Measurements from ENCODE around the gene RASA3.

RASA3 gene

GRCh38 chr13:113981611-113982295 lies 150.7 kb downstream of the RASA3 start:
- no peak for DNase-seq (ENCODE audit: low spot score)

DNA sequence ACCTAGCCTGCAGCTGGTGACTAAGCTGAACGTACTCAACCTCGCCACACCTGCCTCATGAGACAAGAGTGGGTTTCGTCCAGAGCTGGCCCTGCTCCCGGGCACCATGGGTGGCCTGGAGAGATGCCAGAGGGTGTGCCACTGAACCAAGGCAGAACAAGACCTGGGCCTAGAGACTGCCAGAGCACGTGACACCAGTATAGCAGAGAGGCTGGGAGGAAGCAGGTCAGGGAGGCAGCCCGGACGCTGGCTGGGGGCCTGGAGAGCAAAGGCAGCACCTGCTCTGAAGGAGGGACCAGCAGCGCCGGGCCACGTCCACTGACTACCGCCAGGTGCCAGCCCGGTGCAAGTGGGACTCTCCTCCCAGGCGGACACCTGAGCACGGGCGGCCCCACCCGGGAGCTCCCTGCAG lies 151.2 kb downstream of the RASA3 start:
- DNase-seq (ENCODE audit: low spot score): no peak

- DNase-seq (ENCODE audit: low spot score): no peak
Measured at GRCh38 chr13:113980489-113981064, 151.8 kb downstream of the RASA3 start.

- no peak for DNase-seq (ENCODE audit: low spot score)
Measured at GRCh38 chr13:113979791-113980471, 152.5 kb downstream of the RASA3 start.

DNA sequence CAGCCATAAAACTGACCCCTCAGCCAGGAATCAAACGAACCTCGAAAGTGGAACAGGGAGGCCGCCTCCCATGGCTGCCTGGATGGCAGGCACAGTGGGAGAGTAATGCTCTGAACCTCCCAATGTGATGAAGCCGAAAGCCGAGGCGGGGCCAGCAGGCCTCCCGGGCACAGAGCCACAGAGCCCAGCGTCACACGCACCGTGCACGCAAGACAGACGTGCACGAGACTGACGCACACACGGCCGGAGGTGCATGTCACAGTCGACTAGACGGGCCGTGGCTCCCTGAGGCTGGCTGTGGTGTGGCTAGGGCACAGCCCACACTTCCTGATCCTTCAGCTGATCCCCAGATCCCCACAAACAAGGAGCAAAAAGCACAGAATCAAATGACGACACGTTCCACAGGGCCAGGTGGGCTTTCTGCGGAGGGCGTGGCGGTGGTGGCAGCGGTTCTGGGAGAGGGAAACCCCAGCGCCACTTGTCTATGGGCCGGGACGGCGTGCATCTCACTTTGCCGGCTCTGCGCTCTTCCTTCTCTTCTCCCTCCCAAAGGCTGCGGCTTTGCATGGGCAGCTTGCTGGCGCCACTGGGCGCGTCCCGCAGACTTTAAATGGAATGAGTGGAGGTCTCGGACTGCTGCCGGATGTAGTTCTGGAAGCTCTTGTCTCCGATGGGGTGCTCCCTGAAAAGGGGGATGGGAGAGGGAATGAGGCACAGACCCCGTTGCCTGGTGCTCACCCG lies 153.5 kb downstream of the RASA3 start:
- DNase-seq (ENCODE audit: low spot score): no peak

GRCh38 chr13:113977976-113978375 lies 154.4 kb downstream of the RASA3 start:
- DNase-seq (ENCODE audit: low spot score): no peak

DNA sequence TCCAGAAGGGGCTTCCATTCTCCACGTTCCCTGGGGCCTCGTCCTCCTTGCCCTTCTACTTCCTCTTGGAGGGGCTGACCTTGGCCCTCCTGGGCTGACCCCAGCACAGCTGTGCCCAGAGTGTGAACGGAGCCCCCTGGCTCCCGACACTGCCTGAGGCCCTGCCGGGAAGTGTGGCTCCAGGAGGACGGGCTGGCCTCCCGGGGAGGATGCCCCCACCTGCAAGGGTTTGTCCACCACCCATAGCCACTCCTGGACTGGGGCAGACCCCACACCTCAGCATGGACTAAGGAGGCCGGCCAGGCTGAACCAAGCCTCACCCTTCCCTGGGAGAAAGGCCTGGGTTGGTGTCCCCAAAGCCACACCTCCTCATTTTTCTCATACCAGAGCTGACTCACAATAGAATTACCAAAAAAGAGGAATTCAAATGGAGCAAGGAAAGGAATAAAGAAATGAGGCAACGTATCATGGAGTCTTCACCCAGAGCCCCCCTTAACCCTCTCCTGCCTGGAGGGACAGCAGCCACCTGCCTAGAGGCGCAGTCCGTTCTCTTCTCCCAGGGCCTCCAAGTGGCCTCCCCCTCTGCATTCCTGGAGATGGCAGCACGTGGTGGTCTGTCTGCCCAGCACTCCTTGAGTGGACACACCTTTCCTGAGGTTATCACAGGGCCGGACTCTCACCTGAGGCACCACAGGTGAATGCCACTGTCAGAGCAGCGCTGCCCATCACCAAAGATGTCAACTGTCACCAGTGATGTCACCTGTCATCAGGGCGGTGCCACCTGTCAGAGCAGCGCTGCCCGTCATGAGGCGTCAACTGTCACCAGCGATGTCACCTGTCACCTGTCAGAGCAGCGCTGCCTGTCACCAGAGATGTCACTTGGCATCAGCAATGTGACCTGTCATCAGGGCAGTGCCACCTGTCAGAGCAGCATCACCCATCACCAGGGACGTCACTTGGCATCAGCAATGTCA lies 155.4 kb downstream of the RASA3 start:
- DNase-seq (ENCODE audit: low spot score): no peak

- no peak for DNase-seq (ENCODE audit: low spot score)
Measured at GRCh38 chr13:113975416-113975815, 157.0 kb downstream of the RASA3 start.

- DNase-seq (ENCODE audit: low spot score): no peak
Measured at GRCh38 chr13:113974304-113975281, 157.8 kb downstream of the RASA3 start.

DNA sequence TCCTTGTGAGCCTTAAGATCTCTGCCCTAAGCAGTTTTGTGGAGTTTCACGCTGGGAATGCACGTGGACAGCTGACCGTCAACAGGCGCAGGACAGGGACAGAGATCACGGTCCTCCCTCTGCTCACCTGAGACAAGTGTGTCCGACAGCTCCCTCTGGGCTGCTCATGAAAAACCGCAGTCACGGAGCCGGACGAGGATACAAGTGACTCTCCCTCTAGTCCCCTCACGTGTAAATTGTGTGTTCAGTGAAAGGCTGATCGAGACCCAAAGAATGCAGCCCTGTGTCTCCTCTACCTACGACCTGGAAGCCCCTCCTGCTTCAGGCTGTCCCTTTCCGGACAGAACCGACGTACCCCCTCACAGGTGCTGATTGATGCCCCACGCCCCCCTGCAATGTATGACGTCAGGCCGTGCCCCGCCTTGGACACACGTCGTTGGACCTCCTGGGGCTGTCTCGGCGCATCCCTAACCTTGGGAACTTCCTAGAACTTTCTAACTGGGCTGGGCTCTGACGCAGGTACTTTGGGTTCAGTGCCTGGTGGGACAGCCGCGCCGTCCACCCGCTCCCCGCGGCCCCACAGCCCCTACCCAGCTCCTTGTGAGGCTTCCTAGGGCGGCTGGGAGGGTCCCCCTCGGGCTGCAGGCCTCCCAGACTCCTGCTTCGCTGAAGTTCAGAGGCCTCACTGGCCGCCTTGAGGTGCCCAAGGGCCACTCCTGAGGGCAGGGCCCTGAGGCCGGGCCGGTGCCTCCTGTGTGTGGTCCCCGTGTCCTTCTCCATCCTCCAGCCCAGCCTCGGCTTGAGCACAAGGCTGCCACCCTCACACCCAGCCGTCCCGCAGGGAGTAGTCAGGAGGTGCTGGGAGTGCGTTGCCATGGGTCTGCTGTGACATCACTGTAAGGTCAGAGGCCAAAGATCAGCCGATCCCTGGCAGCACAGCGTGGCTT lies 158.9 kb downstream of the RASA3 start, which contains the start of gene C13orf46:
C13orf46 (minus strand) TSS at position 859 of the 947 bp plus-strand sequence; CDS start at position 780, 79 bp downstream.
- DNase-seq (ENCODE audit: low spot score): no peak

GRCh38 chr13:113972451-113973217 lies 159.8 kb downstream of the RASA3 start:
- no peak for DNase-seq (ENCODE audit: low spot score)

GRCh38 chr13:113971471-113972231 lies 160.8 kb downstream of the RASA3 start:
- no peak for DNase-seq (ENCODE audit: low spot score)

- no peak for DNase-seq (ENCODE audit: low spot score)
Measured at GRCh38 chr13:113970810-113971470, 161.5 kb downstream of the RASA3 start.

GRCh38 chr13:113969973-113970611 lies 162.3 kb downstream of the RASA3 start:
- DNase-seq (ENCODE audit: low spot score): no peak

DNA sequence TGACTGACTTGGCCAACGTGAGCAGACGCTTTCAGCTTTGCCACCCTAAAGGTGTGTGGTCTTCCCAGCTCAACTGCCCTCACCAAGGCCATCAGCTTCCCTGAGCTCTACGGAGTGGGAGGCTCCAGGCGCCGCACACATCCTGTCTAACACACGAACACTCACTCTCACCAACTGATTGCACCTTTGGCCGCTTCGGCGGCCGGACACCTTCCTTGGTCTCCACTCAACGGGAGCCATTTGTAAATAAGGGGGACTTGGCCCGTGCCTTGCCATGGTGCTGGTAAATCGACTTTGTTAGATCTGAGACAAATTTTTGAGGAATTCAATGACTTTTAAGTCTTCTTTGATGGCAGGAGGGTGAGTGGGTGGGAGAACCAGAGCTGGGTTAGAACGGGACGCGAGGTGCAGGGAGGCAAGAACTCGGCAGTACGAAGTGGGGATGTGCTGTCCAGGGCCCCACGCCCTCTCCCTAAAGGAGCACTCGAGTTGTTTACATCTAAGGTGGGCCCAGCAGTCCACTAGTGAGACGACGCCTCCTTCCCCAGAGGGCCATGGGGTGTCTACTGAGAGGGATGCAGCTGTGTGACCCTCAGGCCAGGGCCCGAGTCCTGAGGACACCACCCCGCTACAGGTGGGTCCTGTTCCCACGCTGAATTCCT lies 163.0 kb downstream of the RASA3 start:
- no peak for DNase-seq (ENCODE audit: low spot score)

Measured in globus pallidus (tissue), 1 donor.